Peyer's patch (tissue), 4 donors: Measurements from ENCODE around the gene MSL3.

Experiments used
- CTCF ChIP-seq, 6 experiments: fragments of 450-650 bp in 4 of 6; fragments of 200-600 bp in 2 of 6; sonication (generic) in 1 of 6; IDR thresholded peaks; one replicate each; pipeline ENCODE4 v1.5.1; 2017 to 2019; ENCODE audit warnings: antibody characterized with exemption in 6 of 6, mild to moderate bottlenecking in 3 of 6, moderate library complexity in 1 of 6
- POLR2A ChIP-seq, 2 donors: fragments of 450-650 bp; IDR thresholded peaks; one replicate each; pipeline ENCODE4 v1.5.1; 2017; ENCODE audit warnings: antibody characterized with exemption in 2 of 2, mild to moderate bottlenecking in 2 of 2, moderate library complexity in 2 of 2

GRCh38 chrX:11784543-11784942 is 26.5 kb downstream of the MSL3 start:
- no peak for TF ChIP-seq CTCF (IDR thresholded peaks at IDR 0.05)
- TF ChIP-seq POLR2A (IDR thresholded peaks at IDR 0.05), result no peak
